HCT116 (cell line): Measurements from ENCODE around the gene DCD. TPM values are rescaled to one million over a fixed set of nuclear protein-coding genes. Genes with fewer than 3 reads are reported as not detected.

Experiments used
- ATAC-seq: fragments of 200-7000 bp; cut with Tn5 transposase; 2 replicates; pipeline ENCODE4 v1.9.1; 2020; ENCODE audit warnings: mild to moderate bottlenecking, moderate library complexity
- BruUV-seq: library from RNA; stranded (reverse); fragments of 400-500 nt; replicated peaks from 2 replicates; lab custom pipeline; 2021; lab: Mats Ljungman, UMichigan
- CTCF ChIA-PET: fragments of 300-600 bp; sonication (Branson Sonifier 250); formaldehyde crosslinking; loops from one replicate; lab custom pipeline; 2021; ENCODE audit warnings: antibody characterized with exemption; lab: Charles Lee
- POLR2A ChIA-PET: fragments of 300-600, 350-600 bp; sonication (Branson Sonifier 250); formaldehyde crosslinking; loops from one replicate; lab custom pipeline; 2021; ENCODE audit warnings: antibody characterized with exemption; lab: Charles Lee
- RAD21 ChIA-PET, 2 experiments: fragments of 300-600 bp; sonication (Branson Sonifier 250); formaldehyde crosslinking; loops; one replicate each; lab custom pipeline; 2023; ENCODE audit warnings: low total read pairs in 2 of 2; ENCODE audit not compliant: uncharacterized antibody in 2 of 2, unreplicated experiment in 2 of 2, low non-redundant PET in 1 of 2; lab: Charles Lee
- DNase-seq: peaks from one replicate; pipeline ENCODE4 v3.0.0-alpha.2; 2010; ENCODE audit warnings: low read depth, low spot score
- H2AFZ ChIP-seq: fragments of 200-600 bp; shearing (Covaris generic), sonication (generic); 2 replicates; pipeline ENCODE4 v1.6.1; 2017; ENCODE audit warnings: low read depth, mixed run types, mixed read lengths, antibody characterized with exemption, low read length; ENCODE audit not compliant: poor library complexity, severe bottlenecking
- H3K27ac ChIP-seq: 2 replicates; pipeline ENCODE4 v1.5.1; 2012; ENCODE audit warnings: low read depth, low read length
- H3K27me3 ChIP-seq: fragments of 200-600 bp; sonication (generic); 2 replicates; pipeline ENCODE4 v1.6.1; 2016; ENCODE audit warnings: mixed run types, low read length, mixed read lengths; ENCODE audit not compliant: insufficient read depth
- H3K36me3 ChIP-seq, 2 experiments: fragments of 200-500 bp in 1 of 2; fragments of 200-600 bp in 1 of 2; sonication (Bioruptor generic) in 1 of 2; sonication (generic) in 1 of 2; 2 replicates each; pipeline versions ENCODE4 v1.5.1 to v1.6.1; 2014 to 2016; ENCODE audit warnings: low read length in 2 of 2, inconsistent platforms in 1 of 2, mixed read lengths in 1 of 2, mixed run types in 1 of 2; ENCODE audit not compliant: insufficient read depth in 2 of 2, control insufficient read depth in 1 of 2
- H3K4me1 ChIP-seq, 2 experiments: fragments of 200-600 bp in 1 of 2; sonication (generic) in 1 of 2; 2 replicates each; pipeline versions ENCODE4 v1.5.1 to v1.6.1; 2012 to 2017; ENCODE audit warnings: low read length in 2 of 2, inconsistent platforms in 1 of 2, mild to moderate bottlenecking in 1 of 2, mixed read lengths in 1 of 2, mixed run types in 1 of 2, moderate library complexity in 1 of 2; ENCODE audit not compliant: insufficient read depth in 2 of 2, control insufficient read depth in 1 of 2
- H3K4me2 ChIP-seq: fragments of 200-600 bp; sonication (generic); 2 replicates; pipeline ENCODE4 v1.6.1; 2017; ENCODE audit warnings: mixed run types, low read length, mixed read lengths
- H3K4me3 ChIP-seq, 2 experiments: fragments of 200-600 bp in 1 of 2; sonication (generic) in 1 of 2; replicated peaks in 1 of 2; 2 replicates each; pipeline ENCODE4 v1.5.1; 2011 to 2016; ENCODE audit warnings: low read length in 2 of 2, control low read depth in 1 of 2, low read depth in 1 of 2, mild to moderate bottlenecking in 1 of 2, mixed read lengths in 1 of 2, mixed run types in 1 of 2
- H3K79me2 ChIP-seq: fragments of 200-600 bp; sonication (generic); 2 replicates; pipeline ENCODE4 v1.6.1; 2017; ENCODE audit warnings: mild to moderate bottlenecking, mixed run types, low read length, moderate library complexity, mixed read lengths; ENCODE audit not compliant: insufficient read depth
- H3K9ac ChIP-seq: fragments of 200-600 bp; sonication (generic); 2 replicates; pipeline ENCODE4 v1.6.1; 2016; ENCODE audit warnings: low read length, mixed read lengths
- H3K9me2 ChIP-seq: fragments of 200-600 bp; sonication (generic), shearing (Covaris generic); 2 replicates; pipeline ENCODE4 v1.6.1; 2017; ENCODE audit warnings: mixed run types, mild to moderate bottlenecking, moderate library complexity; ENCODE audit not compliant: insufficient read depth
- H3K9me3 ChIP-seq, 2 experiments: fragments of 200-500 bp in 1 of 2; fragments of 200-600 bp in 1 of 2; sonication (Bioruptor generic) in 1 of 2; sonication (generic) in 1 of 2; 2 replicates each; pipeline ENCODE4 v1.6.1; 2014 to 2017; ENCODE audit warnings: low read length in 2 of 2, mixed read lengths in 2 of 2, inconsistent platforms in 1 of 2, low read depth in 1 of 2, mild to moderate bottlenecking in 1 of 2, mixed run types in 1 of 2, moderate library complexity in 1 of 2; ENCODE audit not compliant: control insufficient read depth in 1 of 2, insufficient read depth in 1 of 2
- H4K20me1 ChIP-seq: fragments of 200-600 bp; sonication (generic), shearing (Covaris generic); 2 replicates; pipeline ENCODE4 v1.6.1; 2017; ENCODE audit warnings: mixed run types, mild to moderate bottlenecking, moderate library complexity; ENCODE audit not compliant: insufficient read depth
- ELF1 ChIP-seq: IDR thresholded peaks from 2 replicates; pipeline ENCODE4 v1.6.1; 2012; ENCODE audit warnings: low read depth, borderline replicate concordance
- EZH2 ChIP-seq: fragments of 200-600 bp; sonication (generic); IDR thresholded peaks from 2 replicates; pipeline ENCODE4 v1.6.1; 2017; ENCODE audit warnings: antibody characterized with exemption, mixed run types
- JUND ChIP-seq: IDR thresholded peaks from 2 replicates; pipeline ENCODE4 v1.6.1; 2012
- RAD21 ChIP-seq: IDR thresholded peaks from 2 replicates; pipeline ENCODE4 v1.6.1; 2012; ENCODE audit warnings: low read depth, mild to moderate bottlenecking
- SP1 ChIP-seq: IDR thresholded peaks from 2 replicates; pipeline ENCODE4 v1.6.1; 2012; ENCODE audit warnings: low read depth
- ZFX ChIP-seq: fragments of 450-650 bp; IDR thresholded peaks from 2 replicates; pipeline ENCODE4 v1.6.1; 2017
- intact Hi-C: fragments of 100-400 bp; cut with micrococcal nuclease; formaldehyde crosslinking; loops from 2 replicates; pipeline ENCODE4 v1.10.0; 2022
- total RNA-seq: library from RNA; stranded (reverse); gene quantifications from one replicate; pipeline ENCODE4 v1.2.1, GENCODE V29; 2021; ENCODE audit not compliant: unreplicated experiment
- TF ChIP-seq, protein P1 (sequence below): IDR thresholded peaks from 2 replicates; pipeline ENCODE4 v1.6.1; 2012; ENCODE audit warnings: low read depth
- TF ChIP-seq, protein P2 (sequence below), 3 experiments: fragments of 200-600 bp in 1 of 3; sonication (generic) in 1 of 3; IDR thresholded peaks in 2 of 3; conservative IDR thresholded peaks in 1 of 3; 2 replicates each; pipeline ENCODE4 v1.5.1; 2012 to 2017; ENCODE audit warnings: low read depth in 2 of 3, low read length in 2 of 3, antibody characterized with exemption in 1 of 3, borderline replicate concordance in 1 of 3, control low read depth in 1 of 3, mild to moderate bottlenecking in 1 of 3, mixed read lengths in 1 of 3, mixed run types in 1 of 3, moderate library complexity in 1 of 3; ENCODE audit not compliant: insufficient read depth in 1 of 3
- TF ChIP-seq, protein P3 (sequence below): IDR thresholded peaks from 2 replicates; pipeline ENCODE4 v1.6.1; 2012

The DCD gene
- total RNA-seq, 1 experiment from 2014 or later = not detected

DNA sequence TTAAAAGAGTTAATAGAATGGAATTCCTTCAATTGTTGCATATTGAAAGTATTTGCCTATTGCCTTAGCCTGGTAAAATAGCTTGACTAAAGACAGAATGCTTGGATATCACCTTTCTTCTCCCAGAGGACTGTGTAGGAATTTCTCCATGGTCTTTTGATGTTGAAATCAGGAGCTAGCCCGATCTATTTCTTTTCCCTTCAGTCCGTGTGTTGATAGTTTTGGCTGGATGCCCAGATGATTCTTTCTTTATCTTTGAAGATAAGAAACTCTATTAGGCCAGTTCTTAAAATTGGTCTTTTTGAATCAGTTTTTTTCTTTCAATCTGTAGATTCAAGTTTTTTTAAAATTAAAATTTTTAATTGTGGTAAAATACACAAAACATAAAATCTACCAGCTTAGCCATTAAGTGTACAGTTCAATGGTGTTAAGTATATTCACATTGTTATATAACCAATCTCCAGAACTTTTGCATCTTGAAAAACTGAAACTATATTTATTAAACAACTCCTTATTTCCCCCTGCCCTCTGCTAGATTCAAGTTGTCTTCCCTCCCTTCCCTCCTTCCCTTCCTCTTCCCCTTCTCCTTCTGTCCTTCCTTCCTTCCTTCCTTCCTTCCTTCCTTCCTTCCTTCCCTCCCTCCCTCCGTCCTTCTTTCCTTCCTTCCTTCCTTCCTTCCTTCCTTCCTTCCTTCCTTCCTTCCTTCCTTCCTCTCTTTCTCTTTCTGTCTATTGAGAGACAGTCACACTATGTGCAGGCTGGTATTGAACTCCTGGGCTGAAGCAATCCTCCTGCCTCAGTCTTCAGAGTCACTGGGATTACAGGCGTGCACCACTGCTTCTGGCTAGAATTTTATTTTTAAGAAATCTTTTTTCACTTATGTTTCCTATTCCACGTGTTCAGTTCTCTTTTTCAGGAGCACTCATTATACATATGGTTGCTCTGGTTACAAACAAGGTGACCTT, 23.6 kb downstream of the DCD start:
- no peak for TF ChIP-seq SP1
- no peak for TF ChIP-seq RAD21
- TF ChIP-seq ELF1 = no peak
- TF ChIP-seq, protein P1, sequence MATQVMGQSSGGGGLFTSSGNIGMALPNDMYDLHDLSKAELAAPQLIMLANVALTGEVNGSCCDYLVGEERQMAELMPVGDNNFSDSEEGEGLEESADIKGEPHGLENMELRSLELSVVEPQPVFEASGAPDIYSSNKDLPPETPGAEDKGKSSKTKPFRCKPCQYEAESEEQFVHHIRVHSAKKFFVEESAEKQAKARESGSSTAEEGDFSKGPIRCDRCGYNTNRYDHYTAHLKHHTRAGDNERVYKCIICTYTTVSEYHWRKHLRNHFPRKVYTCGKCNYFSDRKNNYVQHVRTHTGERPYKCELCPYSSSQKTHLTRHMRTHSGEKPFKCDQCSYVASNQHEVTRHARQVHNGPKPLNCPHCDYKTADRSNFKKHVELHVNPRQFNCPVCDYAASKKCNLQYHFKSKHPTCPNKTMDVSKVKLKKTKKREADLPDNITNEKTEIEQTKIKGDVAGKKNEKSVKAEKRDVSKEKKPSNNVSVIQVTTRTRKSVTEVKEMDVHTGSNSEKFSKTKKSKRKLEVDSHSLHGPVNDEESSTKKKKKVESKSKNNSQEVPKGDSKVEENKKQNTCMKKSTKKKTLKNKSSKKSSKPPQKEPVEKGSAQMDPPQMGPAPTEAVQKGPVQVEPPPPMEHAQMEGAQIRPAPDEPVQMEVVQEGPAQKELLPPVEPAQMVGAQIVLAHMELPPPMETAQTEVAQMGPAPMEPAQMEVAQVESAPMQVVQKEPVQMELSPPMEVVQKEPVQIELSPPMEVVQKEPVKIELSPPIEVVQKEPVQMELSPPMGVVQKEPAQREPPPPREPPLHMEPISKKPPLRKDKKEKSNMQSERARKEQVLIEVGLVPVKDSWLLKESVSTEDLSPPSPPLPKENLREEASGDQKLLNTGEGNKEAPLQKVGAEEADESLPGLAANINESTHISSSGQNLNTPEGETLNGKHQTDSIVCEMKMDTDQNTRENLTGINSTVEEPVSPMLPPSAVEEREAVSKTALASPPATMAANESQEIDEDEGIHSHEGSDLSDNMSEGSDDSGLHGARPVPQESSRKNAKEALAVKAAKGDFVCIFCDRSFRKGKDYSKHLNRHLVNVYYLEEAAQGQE = no peak
- TF ChIP-seq, protein P2, sequence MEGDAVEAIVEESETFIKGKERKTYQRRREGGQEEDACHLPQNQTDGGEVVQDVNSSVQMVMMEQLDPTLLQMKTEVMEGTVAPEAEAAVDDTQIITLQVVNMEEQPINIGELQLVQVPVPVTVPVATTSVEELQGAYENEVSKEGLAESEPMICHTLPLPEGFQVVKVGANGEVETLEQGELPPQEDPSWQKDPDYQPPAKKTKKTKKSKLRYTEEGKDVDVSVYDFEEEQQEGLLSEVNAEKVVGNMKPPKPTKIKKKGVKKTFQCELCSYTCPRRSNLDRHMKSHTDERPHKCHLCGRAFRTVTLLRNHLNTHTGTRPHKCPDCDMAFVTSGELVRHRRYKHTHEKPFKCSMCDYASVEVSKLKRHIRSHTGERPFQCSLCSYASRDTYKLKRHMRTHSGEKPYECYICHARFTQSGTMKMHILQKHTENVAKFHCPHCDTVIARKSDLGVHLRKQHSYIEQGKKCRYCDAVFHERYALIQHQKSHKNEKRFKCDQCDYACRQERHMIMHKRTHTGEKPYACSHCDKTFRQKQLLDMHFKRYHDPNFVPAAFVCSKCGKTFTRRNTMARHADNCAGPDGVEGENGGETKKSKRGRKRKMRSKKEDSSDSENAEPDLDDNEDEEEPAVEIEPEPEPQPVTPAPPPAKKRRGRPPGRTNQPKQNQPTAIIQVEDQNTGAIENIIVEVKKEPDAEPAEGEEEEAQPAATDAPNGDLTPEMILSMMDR (IDR thresholded peaks at IDR 0.05 in 2 of 3, conservative IDR thresholded peaks at IDR 0.05 in 1 of 3; ENCODE audit: borderline replicate concordance in 1 of 3, insufficient read depth in 1 of 3, low read depth in 2 of 3, low read length in 2 of 3) = no peak
- TF ChIP-seq, protein P3, sequence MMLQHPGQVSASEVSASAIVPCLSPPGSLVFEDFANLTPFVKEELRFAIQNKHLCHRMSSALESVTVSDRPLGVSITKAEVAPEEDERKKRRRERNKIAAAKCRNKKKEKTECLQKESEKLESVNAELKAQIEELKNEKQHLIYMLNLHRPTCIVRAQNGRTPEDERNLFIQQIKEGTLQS = no peak
- no peak for TF ChIP-seq ZFX
- TF ChIP-seq JUND = no peak
- no peak for TF ChIP-seq EZH2
- TF ChIP-seq, all 23 proteins: peak for 0
- ChIA-PET CTCF (interaction anchor here (0.7 kb wide), 1 partner anchor 34 kb away, joined by 3 read pairs; no protein-coding TSS in a partner anchor), POLR2A (no interaction called here), RAD21 (no interaction called here)
- Histone ChIP-seq H3K9me2 (no peaks in the 10 kb centered on the region), H3K27ac (no peak overlapping the region), H3K4me3 (no peak overlapping the region), H3K79me2 (no peaks in the 10 kb centered on the region), H4K20me1 (no peaks in the 10 kb centered on the region), H3K4me1 (no peaks in the 10 kb centered on the region), H3K36me3 (no peaks in the 10 kb centered on the region), H3K4me2 (no peak overlapping the region), H2AFZ (no peak overlapping the region), H3K27me3 (peaks cover 18% of the 10 kb centered on the region), H3K9me3 (peaks cover 0 to 3% of the 10 kb centered on the region in 2 experiments; a peak in 2 of 4 replicates), H3K9ac (no peak overlapping the region)
- intact Hi-C loops = no loop called here
- ATAC-seq (no peak), DNase-seq (no peak)
- BruUV-seq = no TSS peak
